Measurements from ENCODE around the gene SLC22A2.

- TF ChIP-seq EZH2phosphoT487 (IDR thresholded peaks at IDR 0.05; ENCODE audit: unreplicated experiment), result no peak
- no peak for TF ChIP-seq CTCF (conservative IDR thresholded peaks at IDR 0.05; ENCODE audit: low read depth in 2 of 2)
- TF ChIP-seq ZNF114 (CRISPR knock-in tag; IDR thresholded peaks at IDR 0.05), result no peak
- no peak for TF ChIP-seq REST (IDR thresholded peaks at IDR 0.05; ENCODE audit: unreplicated experiment)
- no peak for TF ChIP-seq ZNF331 (CRISPR knock-in tag; IDR thresholded peaks at IDR 0.05; ENCODE audit: low read depth)
- TF ChIP-seq EZH2 (IDR thresholded peaks at IDR 0.05; ENCODE audit: low read depth, unreplicated experiment), result no peak
Measured at GRCh38 chr6:160278786-160279310, 20.2 kb upstream of the SLC22A2 start.

All from GM23338 (cell line).